ENCODE measurements around the gene BCOR.

The BCOR gene

DNA sequence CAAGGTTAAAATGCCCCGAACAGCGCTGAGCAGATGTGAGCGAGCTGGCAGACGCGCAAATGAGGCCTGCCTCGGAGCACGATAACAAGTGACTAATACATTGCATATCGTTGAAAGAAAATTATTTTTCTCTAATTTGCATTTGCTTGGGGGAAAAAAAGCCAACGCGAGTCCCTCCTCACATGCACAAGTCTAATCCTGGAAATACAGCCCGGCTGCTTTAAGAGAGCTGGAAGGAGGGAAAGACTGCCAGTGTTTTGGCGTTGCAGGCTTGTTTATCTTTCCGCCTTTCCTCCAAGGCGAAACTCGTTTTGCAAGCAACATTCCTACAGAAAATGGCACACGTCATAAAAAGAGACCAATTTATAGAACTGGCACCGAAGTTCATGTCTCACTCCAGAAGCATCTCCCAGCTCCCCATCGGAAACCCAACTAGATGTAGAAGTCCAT lies 12.6 kb downstream of the BCOR start:
- no peak for TF ChIP-seq CTCF (conservative IDR thresholded peaks at IDR 0.05)
- H3K27ac ChIP-seq: peak overlapping the region; percentile 82

DNA sequence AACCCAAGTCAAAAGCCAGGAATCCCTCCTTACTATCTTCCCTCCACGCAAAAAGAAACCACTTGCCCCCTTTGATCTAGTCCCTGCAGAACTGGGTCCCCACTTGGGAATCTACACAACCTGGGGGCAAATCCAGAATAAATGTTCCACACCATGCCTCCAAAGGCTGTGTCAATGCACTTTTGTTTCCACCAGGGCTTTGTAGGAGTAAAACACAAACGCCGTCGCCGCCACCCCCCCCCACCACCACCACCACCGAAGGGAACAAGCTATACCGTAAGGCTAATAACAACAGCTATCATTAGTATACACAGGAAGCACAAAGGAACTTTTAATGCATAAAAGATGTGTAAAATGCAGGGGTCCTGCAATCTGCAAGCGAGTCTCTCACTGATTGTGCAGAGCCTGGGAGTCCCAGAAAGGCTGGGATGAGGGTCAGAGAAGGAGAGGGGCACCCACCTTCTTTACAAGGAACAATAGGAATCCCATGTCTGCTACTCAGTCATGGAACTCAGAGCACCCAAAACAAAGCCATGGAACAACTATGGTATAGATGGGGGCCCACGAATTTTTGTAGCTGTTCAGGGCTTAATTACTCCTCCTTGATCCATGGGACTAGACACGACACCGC lies 13.2 kb downstream of the BCOR start:
- H3K27ac ChIP-seq: peak overlapping the region; percentile 82
- no peak for TF ChIP-seq CTCF (conservative IDR thresholded peaks at IDR 0.05)
- TF ChIP-seq ZFX (IDR thresholded peaks at IDR 0.05): no peak

GRCh38 chrX:40083979-40084359 lies 13.8 kb downstream of the BCOR start:
- TF ChIP-seq CTCF (conservative IDR thresholded peaks at IDR 0.05) (no peak), ZFX (IDR thresholded peaks at IDR 0.05) (no peak)
- peak overlapping the region; percentile 82 for H3K27ac ChIP-seq

DNA sequence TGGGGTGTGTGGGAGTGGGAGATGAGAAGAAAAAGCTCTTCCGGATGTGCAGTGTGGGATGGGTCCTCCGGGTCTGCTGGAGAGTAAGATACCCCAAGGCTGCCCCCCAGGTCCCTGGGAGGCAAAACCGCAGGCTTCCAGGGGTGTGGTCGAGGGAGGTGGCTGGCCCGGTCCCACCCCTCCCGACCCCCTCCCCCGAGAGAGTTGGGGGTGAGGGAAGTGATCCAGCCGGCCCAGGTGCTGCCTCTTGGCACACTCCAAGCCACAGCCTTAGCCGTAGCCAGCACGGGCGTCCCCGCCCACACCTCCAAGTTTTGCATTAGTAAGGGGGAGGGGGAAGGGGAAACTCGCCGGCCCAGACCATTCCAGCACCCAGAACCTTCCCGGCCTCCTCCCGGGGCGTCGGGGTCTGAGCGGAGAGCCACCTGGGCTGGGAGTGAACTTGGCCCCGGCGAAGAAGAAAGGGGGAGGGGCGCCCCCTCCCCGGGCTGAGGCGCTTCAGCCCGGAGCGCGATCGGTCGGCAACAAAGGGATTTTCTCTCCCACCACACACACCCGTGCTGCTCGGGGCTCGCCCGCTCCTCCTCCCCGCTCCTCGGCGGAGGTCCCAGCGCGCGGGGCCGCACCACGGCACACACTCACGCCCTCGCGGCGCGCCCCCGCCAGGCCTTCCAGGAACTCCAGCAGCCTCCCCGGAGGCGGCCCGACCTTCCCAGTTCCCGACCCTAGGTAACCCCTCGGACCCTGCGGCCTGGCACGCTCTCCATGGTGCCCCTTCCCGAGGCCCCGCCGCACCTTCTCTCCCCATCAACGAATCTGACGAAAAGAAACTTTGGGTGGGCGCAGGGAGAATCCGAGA lies 14.4 kb downstream of the BCOR start:
- no peak for TF ChIP-seq ZFX (IDR thresholded peaks at IDR 0.05)
- no peak; the same call in 1 of the 2 replicates for TF ChIP-seq CTCF (conservative IDR thresholded peaks at IDR 0.05)
- peak overlapping the region; percentile 82 for H3K27ac ChIP-seq

GRCh38 chrX:40082447-40083119 lies 15.2 kb downstream of the BCOR start:
- H3K27ac ChIP-seq: peak overlapping the region; percentile 82
- TF ChIP-seq CTCF (conservative IDR thresholded peaks at IDR 0.05): no peak
- TF ChIP-seq ZFX (IDR thresholded peaks at IDR 0.05): no peak

- peak overlapping the region; percentile 82; the same call in 1 of the 2 replicates for H3K27ac ChIP-seq
These were observed 16.1 kb downstream of the BCOR start for GRCh38 chrX:40081679-40082068.

More at GRCh38 chrX:40081679-40082068, 16.1 kb downstream of the BCOR start:
- no peak for TF ChIP-seq ZFX (IDR thresholded peaks at IDR 0.05)
- TF ChIP-seq CTCF (conservative IDR thresholded peaks at IDR 0.05): no peak

Measured in C4-2B (cell line).